H9 (cell line): ENCODE data around the gene KLHDC1. TPM values are rescaled to one million over a fixed set of nuclear protein-coding genes. Genes with fewer than 3 reads are reported as not detected.

Source experiments
- DNase-seq: peaks from one replicate; pipeline ENCODE4 v3.0.0-alpha.2; 2017
- H2AFZ ChIP-seq: one replicate; pipeline ENCODE4 v1.6.1; 2013; ENCODE audit warnings: mild to moderate bottlenecking, low read length, control low read depth, moderate library complexity
- H2AK5ac ChIP-seq: 2 replicates; pipeline ENCODE4 v1.6.1; 2013; ENCODE audit warnings: low read length, control low read depth, mixed read lengths; ENCODE audit not compliant: insufficient read length
- H2BK120ac ChIP-seq: one replicate; pipeline ENCODE4 v1.6.1; 2013; ENCODE audit warnings: low read depth, mild to moderate bottlenecking, low read length, control low read depth, inconsistent platforms; ENCODE audit not compliant: poor library complexity, severe bottlenecking
- H2BK12ac ChIP-seq: 2 replicates; pipeline ENCODE4 v1.6.1; 2013; ENCODE audit warnings: low read length, control low read depth, mixed read lengths, low read depth; ENCODE audit not compliant: insufficient read length
- H2BK15ac ChIP-seq: 2 replicates; pipeline ENCODE4 v1.6.1; 2013; ENCODE audit warnings: low read depth, low read length, control low read depth
- H2BK20ac ChIP-seq: one replicate; pipeline ENCODE4 v1.6.1; 2013; ENCODE audit warnings: low read depth, mild to moderate bottlenecking, low read length, control low read depth, inconsistent platforms; ENCODE audit not compliant: poor library complexity, severe bottlenecking
- H2BK5ac ChIP-seq: 2 replicates; pipeline ENCODE4 v1.6.1; 2013; ENCODE audit warnings: low read length, control low read depth, mixed read lengths; ENCODE audit not compliant: insufficient read length
- H3K14ac ChIP-seq: 2 replicates; pipeline ENCODE4 v1.6.1; 2013; ENCODE audit warnings: low read length, control low read depth; ENCODE audit not compliant: insufficient read depth
- H3K18ac ChIP-seq: 2 replicates; pipeline ENCODE4 v1.6.1; 2013; ENCODE audit warnings: low read depth, mild to moderate bottlenecking, mixed read lengths, low read length, control low read depth; ENCODE audit not compliant: insufficient read length
- H3K23ac ChIP-seq: 2 replicates; pipeline ENCODE4 v1.6.1; 2013; ENCODE audit warnings: low read length, control low read depth, mixed read lengths, low read depth; ENCODE audit not compliant: insufficient read length
- H3K23me2 ChIP-seq: 2 replicates; pipeline ENCODE4 v1.6.1; 2013; ENCODE audit warnings: low read depth, mild to moderate bottlenecking, mixed read lengths, low read length, control low read depth; ENCODE audit not compliant: insufficient read length, poor library complexity, severe bottlenecking
- H3K27ac ChIP-seq: 2 replicates; pipeline ENCODE4 v1.5.1; 2013; ENCODE audit warnings: low read length, control low read depth, mixed read lengths, low read depth; ENCODE audit not compliant: insufficient read length
- H3K27me3 ChIP-seq: 2 replicates; pipeline ENCODE4 v1.6.1; 2013; ENCODE audit warnings: low read length, control low read depth, inconsistent platforms; ENCODE audit not compliant: insufficient read depth
- H3K4ac ChIP-seq: 2 replicates; pipeline ENCODE4 v1.6.1; 2013; ENCODE audit warnings: low read depth, mild to moderate bottlenecking, control low read depth, inconsistent platforms, low read length, moderate library complexity
- H3K4me1 ChIP-seq: 2 replicates; pipeline ENCODE4 v1.6.1; 2013; ENCODE audit warnings: low read length, control low read depth, inconsistent platforms; ENCODE audit not compliant: insufficient read depth
- H3K4me2 ChIP-seq: 2 replicates; pipeline ENCODE4 v1.6.1; 2013; ENCODE audit warnings: low read length, control low read depth, mixed read lengths; ENCODE audit not compliant: insufficient read length, insufficient read depth
- H3K56ac ChIP-seq: 2 replicates; pipeline ENCODE4 v1.6.1; 2013; ENCODE audit warnings: low read depth, mild to moderate bottlenecking, mixed read lengths, low read length, control low read depth; ENCODE audit not compliant: insufficient read length
- H3K79me1 ChIP-seq: 2 replicates; pipeline ENCODE4 v1.6.1; 2013; ENCODE audit warnings: low read depth, mild to moderate bottlenecking, moderate library complexity, low read length, control low read depth, inconsistent platforms; ENCODE audit not compliant: insufficient read depth, poor library complexity, severe bottlenecking
- H3K79me2 ChIP-seq: 2 replicates; pipeline ENCODE4 v1.6.1; 2013; ENCODE audit warnings: low read length, control low read depth, inconsistent platforms; ENCODE audit not compliant: insufficient read depth
- H3K9ac ChIP-seq: 2 replicates; pipeline ENCODE4 v1.6.1; 2013; ENCODE audit warnings: low read length, control low read depth, mixed read lengths; ENCODE audit not compliant: insufficient read length; ENCODE audit errors: extremely low read depth
- H3K9me3 ChIP-seq: one replicate; pipeline ENCODE4 v1.6.1; 2013; ENCODE audit warnings: low read depth, low read length, inconsistent platforms; ENCODE audit not compliant: control insufficient read depth
- H3T11ph ChIP-seq: one replicate; pipeline ENCODE4 v1.6.1; 2013; ENCODE audit warnings: mild to moderate bottlenecking, low read length, control low read depth, inconsistent platforms
- H4K20me1 ChIP-seq: one replicate; pipeline ENCODE4 v1.6.1; 2013; ENCODE audit not compliant: control insufficient read depth, insufficient read length, insufficient read depth
- H4K5ac ChIP-seq: 2 replicates; pipeline ENCODE4 v1.6.1; 2013; ENCODE audit warnings: low read depth, mild to moderate bottlenecking, mixed read lengths, low read length, control low read depth; ENCODE audit not compliant: insufficient read length
- H4K8ac ChIP-seq: replicated peaks from 2 replicates; pipeline ENCODE4 v1.6.1; 2013; ENCODE audit warnings: low read length, control low read depth, mixed read lengths, low read depth; ENCODE audit not compliant: insufficient read length
- H4K91ac ChIP-seq: 2 replicates; pipeline ENCODE4 v1.6.1; 2013; ENCODE audit warnings: low read depth, mild to moderate bottlenecking, moderate library complexity, mixed read lengths, low read length, control low read depth; ENCODE audit not compliant: insufficient read length
- H3K27ac Mint-ChIP-seq, 3 experiments: 2 replicates in 2 of 3; 3 replicates in 1 of 3; pipeline ENCODE4 v1.8.0; 2020 to 2021; ENCODE audit warnings: mixed read lengths in 3 of 3, mild to moderate bottlenecking in 1 of 3, moderate library complexity in 1 of 3
- H3K27me3 Mint-ChIP-seq: 2 replicates; pipeline ENCODE4 v1.8.0; 2021; ENCODE audit warnings: low read depth, mild to moderate bottlenecking, moderate library complexity, mixed read lengths
- H3K36me3 Mint-ChIP-seq, 3 experiments: 2 replicates in 2 of 3; 3 replicates in 1 of 3; pipeline ENCODE4 v1.8.0; 2020 to 2021; ENCODE audit warnings: low read depth in 3 of 3, mixed read lengths in 3 of 3; ENCODE audit not compliant: insufficient read depth in 1 of 3
- H3K4me1 Mint-ChIP-seq, 2 experiments: 2 replicates each; pipeline ENCODE4 v1.8.0; 2020; ENCODE audit warnings: mixed read lengths in 2 of 2
- H3K4me3 Mint-ChIP-seq, 2 experiments: 2 replicates in 1 of 2; 3 replicates in 1 of 2; pipeline ENCODE4 v1.8.0; 2020 to 2021; ENCODE audit warnings: mild to moderate bottlenecking in 2 of 2, mixed read lengths in 2 of 2, moderate library complexity in 1 of 2
- H3K9me3 Mint-ChIP-seq, 2 experiments: 2 replicates in 1 of 2; 3 replicates in 1 of 2; pipeline ENCODE4 v1.8.0; 2020; ENCODE audit warnings: mild to moderate bottlenecking in 2 of 2, mixed read lengths in 2 of 2, moderate library complexity in 1 of 2
- CTCF ChIP-seq: fragments of 200-600 bp; sonication (generic); conservative IDR thresholded peaks from 3 replicates; pipeline ENCODE4 v1.8.0; 2021; ENCODE audit warnings: antibody characterized with exemption, mild to moderate bottlenecking
- WGBS: extraction: QIAGEN DNeasy Blood & Tissue Kit; methylation state at CpG from one replicate; pipeline ENCODE4 v1.1.7; 2013; ENCODE audit warnings: missing lambda C conversion rate, low lambda C conversion rate, mixed read lengths; ENCODE audit not compliant: insufficient read length; ENCODE audit errors: extremely low coverage; 5-methylcytosine and 5-hydroxymethylcytosine counted together
- total RNA-seq: library from RNA; stranded (reverse); gene quantifications from 2 replicates; pipeline ENCODE4 v1.2.1, GENCODE V29; 2021

Gene KLHDC1
- total RNA-seq, 1 experiment from 2014 or later, result not detected

- no peaks in the 10 kb centered on the region for H3K27me3 ChIP-seq
- H3K23me2 ChIP-seq, result no peaks in the 10 kb centered on the region
- H3K18ac ChIP-seq, result no peak overlapping the region
- H3K79me2 ChIP-seq, result no peaks in the 10 kb centered on the region
- H3T11ph ChIP-seq, result no peak overlapping the region
- H2BK5ac ChIP-seq, result no peak overlapping the region
- no peak overlapping the region for H3K14ac ChIP-seq
- no peak overlapping the region for H2AK5ac ChIP-seq
- Mint-ChIP-seq H3K27me3 (no peaks in the 10 kb centered on the region), H3K4me1 (no peaks in the 10 kb centered on the region), H3K27ac (no peak overlapping the region; a peak in 1 of 7 replicates), H3K36me3 (peaks cover 6 to 28% (median 23%) of the 10 kb centered on the region in 3 experiments; a peak in 6 of 7 replicates), H3K4me3 (no peak overlapping the region), H3K9me3 (no peaks in the 10 kb centered on the region)
- no peaks in the 10 kb centered on the region for H3K4me1 ChIP-seq
- no peak for DNase-seq
- H3K79me1 ChIP-seq, result no peaks in the 10 kb centered on the region
- H3K9me3 ChIP-seq, result no peaks in the 10 kb centered on the region
- no peak overlapping the region for H2BK15ac ChIP-seq
- H2BK12ac ChIP-seq, result no peak overlapping the region
- no peak overlapping the region for H3K27ac ChIP-seq
- TF ChIP-seq CTCF, result no peak
- no peak overlapping the region for H2BK120ac ChIP-seq
- H4K91ac ChIP-seq, result no peak overlapping the region
- no peak overlapping the region for H2BK20ac ChIP-seq
- no CpG with 5 or more reads among the region's 6 CpGs for WGBS
- H3K9ac ChIP-seq, result no peak overlapping the region
- no peak overlapping the region for H3K23ac ChIP-seq
- H4K5ac ChIP-seq, result no peak overlapping the region
- no peak overlapping the region for H3K56ac ChIP-seq
- H2AFZ ChIP-seq, result no peak overlapping the region
- no peak overlapping the region for H3K4ac ChIP-seq
- no peak overlapping the region for H4K8ac ChIP-seq
- no peak overlapping the region for H3K4me2 ChIP-seq
- H4K20me1 ChIP-seq, result no peaks in the 10 kb centered on the region
Measured at GRCh38 chr14:49653508-49653907, 39.4 kb upstream of the KLHDC1 start.
